ENCODE results near the gene AK1.

DNA sequence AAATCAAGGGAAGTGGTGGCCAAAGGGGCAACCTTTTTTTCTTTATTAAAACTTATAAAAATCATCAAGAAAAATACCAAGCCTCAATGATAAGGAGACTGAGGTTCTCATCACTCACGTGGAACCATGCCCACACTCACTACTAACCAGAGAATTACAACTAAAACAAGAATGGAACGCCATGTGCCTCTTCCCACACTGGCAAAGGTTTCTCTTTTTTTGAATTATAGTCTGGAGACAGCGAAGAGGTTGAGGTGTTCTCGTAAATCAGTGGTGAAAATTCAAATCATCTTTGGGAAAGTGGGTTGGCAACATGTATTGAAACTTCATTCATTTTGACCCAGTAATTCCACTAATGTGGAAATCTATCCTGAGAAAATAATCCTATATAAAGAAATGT, 55.4 kb downstream of the AK1 start:
- TF ChIP-seq EZH2 (IDR thresholded peaks at IDR 0.05; ENCODE audit: borderline replicate concordance, low read length): no peak
- TF ChIP-seq, protein P1, sequence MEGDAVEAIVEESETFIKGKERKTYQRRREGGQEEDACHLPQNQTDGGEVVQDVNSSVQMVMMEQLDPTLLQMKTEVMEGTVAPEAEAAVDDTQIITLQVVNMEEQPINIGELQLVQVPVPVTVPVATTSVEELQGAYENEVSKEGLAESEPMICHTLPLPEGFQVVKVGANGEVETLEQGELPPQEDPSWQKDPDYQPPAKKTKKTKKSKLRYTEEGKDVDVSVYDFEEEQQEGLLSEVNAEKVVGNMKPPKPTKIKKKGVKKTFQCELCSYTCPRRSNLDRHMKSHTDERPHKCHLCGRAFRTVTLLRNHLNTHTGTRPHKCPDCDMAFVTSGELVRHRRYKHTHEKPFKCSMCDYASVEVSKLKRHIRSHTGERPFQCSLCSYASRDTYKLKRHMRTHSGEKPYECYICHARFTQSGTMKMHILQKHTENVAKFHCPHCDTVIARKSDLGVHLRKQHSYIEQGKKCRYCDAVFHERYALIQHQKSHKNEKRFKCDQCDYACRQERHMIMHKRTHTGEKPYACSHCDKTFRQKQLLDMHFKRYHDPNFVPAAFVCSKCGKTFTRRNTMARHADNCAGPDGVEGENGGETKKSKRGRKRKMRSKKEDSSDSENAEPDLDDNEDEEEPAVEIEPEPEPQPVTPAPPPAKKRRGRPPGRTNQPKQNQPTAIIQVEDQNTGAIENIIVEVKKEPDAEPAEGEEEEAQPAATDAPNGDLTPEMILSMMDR (conservative IDR thresholded peaks at IDR 0.05 in 1 of 2, IDR thresholded peaks at IDR 0.05 in 1 of 2; ENCODE audit: extremely low read depth in 1 of 2, insufficient read depth in 1 of 2, low read depth in 1 of 2, low read length in 2 of 2): no peak
